ENCODE data around the gene COQ9. TPM values are rescaled to one million over a fixed set of nuclear protein-coding genes. Genes with fewer than 3 reads are reported as not detected.

The COQ9 gene
- total RNA-seq, 1 donor, result 40.0 TPM

- TF ChIP-seq, protein P1, sequence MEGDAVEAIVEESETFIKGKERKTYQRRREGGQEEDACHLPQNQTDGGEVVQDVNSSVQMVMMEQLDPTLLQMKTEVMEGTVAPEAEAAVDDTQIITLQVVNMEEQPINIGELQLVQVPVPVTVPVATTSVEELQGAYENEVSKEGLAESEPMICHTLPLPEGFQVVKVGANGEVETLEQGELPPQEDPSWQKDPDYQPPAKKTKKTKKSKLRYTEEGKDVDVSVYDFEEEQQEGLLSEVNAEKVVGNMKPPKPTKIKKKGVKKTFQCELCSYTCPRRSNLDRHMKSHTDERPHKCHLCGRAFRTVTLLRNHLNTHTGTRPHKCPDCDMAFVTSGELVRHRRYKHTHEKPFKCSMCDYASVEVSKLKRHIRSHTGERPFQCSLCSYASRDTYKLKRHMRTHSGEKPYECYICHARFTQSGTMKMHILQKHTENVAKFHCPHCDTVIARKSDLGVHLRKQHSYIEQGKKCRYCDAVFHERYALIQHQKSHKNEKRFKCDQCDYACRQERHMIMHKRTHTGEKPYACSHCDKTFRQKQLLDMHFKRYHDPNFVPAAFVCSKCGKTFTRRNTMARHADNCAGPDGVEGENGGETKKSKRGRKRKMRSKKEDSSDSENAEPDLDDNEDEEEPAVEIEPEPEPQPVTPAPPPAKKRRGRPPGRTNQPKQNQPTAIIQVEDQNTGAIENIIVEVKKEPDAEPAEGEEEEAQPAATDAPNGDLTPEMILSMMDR (IDR thresholded peaks at IDR 0.05; ENCODE audit: insufficient read depth, low read length), result no peak
- DNase-seq (ENCODE audit: low read depth), result no peak
- no peak overlapping the region for H3K4me3 ChIP-seq (ENCODE audit: low read depth, low read length)
These were observed 27.7 kb downstream of the COQ9 start for GRCh38 chr16:57474671-57475661.

DNA sequence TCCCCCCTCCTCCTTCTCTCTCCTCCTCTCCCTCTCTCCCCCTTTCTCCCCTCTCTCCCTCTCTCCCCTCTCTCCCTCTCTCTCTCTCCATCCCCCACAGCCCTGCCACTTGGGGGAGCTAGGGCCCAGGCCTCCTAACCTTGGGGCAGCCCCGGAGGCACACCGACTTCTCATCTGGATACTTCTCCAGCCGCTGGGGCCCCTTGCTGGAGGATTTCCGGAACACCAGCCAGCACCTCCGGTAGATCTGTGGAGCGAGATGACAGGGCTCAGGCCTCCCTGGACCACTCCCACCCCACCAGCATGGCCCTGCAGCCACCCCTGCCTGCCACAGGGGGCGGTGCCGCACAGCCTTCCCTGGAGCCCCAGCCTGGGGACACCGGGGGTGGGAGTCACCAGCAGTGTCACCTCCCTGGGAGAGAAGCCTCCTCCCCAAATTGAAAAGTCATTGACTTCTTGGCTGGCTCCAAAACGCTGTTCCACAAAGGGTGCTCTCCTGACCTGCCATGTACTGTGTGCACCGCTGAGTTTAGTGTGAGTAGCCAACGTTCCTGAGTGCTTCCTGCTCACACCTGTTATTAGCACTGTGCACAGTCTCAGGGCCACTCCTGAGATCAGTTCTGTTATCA lies 28.5 kb downstream of the COQ9 start:
- DNase-seq (ENCODE audit: low read depth), result no peak
- no peak overlapping the region for H3K4me3 ChIP-seq (ENCODE audit: low read depth, low read length)
- TF ChIP-seq, protein P1 (IDR thresholded peaks at IDR 0.05; ENCODE audit: insufficient read depth, low read length), result peak; percentile 66

DNA sequence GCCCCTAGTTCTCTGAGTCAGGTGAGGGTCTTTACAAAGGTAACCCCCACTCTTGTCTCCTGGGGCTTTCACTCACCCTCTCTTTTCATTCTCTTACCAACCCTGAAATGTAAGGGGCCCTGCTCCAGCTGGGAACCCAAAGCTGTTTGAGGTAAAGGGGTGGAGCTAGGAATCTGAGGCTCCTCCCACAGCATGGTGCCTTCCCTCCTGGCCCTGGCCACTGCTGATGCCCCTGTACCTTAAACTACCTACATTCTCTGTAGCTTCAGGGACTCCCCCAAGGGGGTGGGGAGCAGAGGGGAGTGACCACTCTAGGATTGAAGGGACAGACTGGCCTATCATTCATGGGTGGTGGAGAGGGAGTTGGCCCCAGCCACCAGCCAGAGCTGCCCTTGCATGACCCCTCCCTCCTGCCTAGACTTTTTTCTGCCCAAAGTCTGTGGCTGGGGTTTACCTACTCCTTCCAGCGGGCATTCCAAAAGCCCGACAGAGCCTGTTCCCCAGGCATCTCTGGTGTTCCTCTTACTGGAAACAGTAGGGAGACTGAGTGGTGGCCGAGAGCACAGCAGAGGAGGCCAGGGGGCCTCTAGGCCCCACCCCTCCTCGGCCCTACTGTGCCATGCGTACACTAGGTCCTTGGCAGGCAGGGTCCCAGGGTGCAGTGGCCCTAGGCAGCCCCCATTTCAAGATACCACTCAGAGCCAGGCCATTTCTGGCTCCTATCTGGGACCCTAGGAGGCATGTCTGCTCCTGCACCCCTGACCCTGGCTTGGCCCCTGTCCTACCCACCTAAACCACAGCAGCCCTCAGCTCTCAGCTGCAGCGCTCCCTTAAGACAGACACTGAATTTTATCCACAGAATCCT lies 29.5 kb downstream of the COQ9 start:
- H3K4me3 ChIP-seq (ENCODE audit: low read depth, low read length), result no peak overlapping the region
- TF ChIP-seq, protein P1 (IDR thresholded peaks at IDR 0.05; ENCODE audit: insufficient read depth, low read length), result no peak
- no peak for DNase-seq (ENCODE audit: low read depth)

GRCh38 chr16:57477531-57478202 lies 30.4 kb downstream of the COQ9 start:
- TF ChIP-seq, protein P1 (IDR thresholded peaks at IDR 0.05; ENCODE audit: insufficient read depth, low read length), result no peak
- DNase-seq (ENCODE audit: low read depth), result no peak
- peak overlapping the region; percentile 13 for H3K4me3 ChIP-seq (ENCODE audit: low read depth, low read length)

DNA sequence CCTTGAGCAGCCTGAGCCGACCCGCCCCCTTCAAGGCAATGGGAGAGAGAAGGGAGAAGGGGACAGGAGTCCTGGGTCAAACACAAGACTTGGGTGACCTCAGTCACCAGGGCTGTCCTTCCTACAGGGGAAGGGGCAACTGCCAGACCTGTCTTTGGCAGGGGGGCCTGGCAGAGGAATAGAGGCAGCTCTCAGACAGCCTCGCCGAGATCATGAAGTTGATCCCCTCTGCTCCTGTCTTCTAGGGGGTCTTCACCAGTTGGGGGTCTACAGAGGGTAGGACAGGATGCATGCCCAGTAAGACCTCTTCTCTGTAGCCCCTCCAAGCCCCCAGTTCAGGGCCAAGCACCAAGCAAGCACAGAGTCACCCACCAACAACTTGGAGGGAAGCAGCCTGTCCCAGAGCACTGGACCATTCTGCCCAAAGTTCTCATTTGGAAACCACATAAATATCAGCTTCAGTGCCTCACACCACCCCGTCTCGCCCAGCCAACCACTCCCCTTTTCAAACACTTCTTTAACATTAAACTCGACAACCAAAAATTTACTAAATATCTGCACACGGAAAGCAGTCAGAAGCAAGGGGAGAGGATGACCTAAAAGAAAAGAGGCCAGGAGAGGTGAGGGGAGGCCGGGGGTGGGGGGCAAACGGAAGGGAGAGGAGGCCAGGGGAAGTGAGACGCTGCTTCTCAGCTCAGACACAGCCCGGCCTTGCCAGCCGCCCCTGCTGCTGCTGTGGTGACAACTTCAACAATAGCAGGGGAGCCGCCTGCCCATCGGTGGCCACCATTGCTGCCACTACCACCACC lies 31.3 kb downstream of the COQ9 start:
- TF ChIP-seq, protein P1 (IDR thresholded peaks at IDR 0.05; ENCODE audit: insufficient read depth, low read length), result no peak
- peak overlapping the region; percentile 72 for H3K4me3 ChIP-seq (ENCODE audit: low read depth, low read length)
- no peak for DNase-seq (ENCODE audit: low read depth)
